GM23338 (cell line): Measurements from ENCODE around the gene PRELID3B. TPM values are rescaled to one million over a fixed set of nuclear protein-coding genes. Genes with fewer than 3 reads are reported as not detected.

Experiments
- ATAC-seq: fragments of 200-7000 bp; cut with Tn5 transposase; 3 replicates; pipeline ENCODE4 v1.9.1; 2020
- DNase-seq: peaks from one replicate; pipeline ENCODE4 v3.0.0-alpha.2; 2015; ENCODE audit warnings: low spot score
- H2AFZ ChIP-seq: fragments of 200-600 bp; sonication (generic); 2 replicates; pipeline ENCODE4 v1.8.0; 2016; ENCODE audit warnings: antibody characterized with exemption, mild to moderate bottlenecking, moderate library complexity
- H3F3A ChIP-seq: fragments of 200-600 bp; sonication (generic); replicated peaks from 2 replicates; pipeline ENCODE4 v1.8.0; 2017; ENCODE audit warnings: antibody characterized with exemption, mixed run types, low read depth
- H3K27ac ChIP-seq: fragments of 200-600 bp; sonication (generic); 2 replicates; pipeline ENCODE4 v1.6.1; 2016; ENCODE audit warnings: low read depth
- H3K27me3 ChIP-seq: fragments of 200-600 bp; sonication (generic); 2 replicates; pipeline ENCODE4 v1.8.0; 2016; ENCODE audit warnings: mild to moderate bottlenecking, mixed run types, moderate library complexity; ENCODE audit not compliant: insufficient read depth
- H3K36me3 ChIP-seq: fragments of 200-600 bp; sonication (generic); 2 replicates; pipeline ENCODE4 v1.8.0; 2016; ENCODE audit warnings: mild to moderate bottlenecking; ENCODE audit not compliant: insufficient read depth
- H3K4me1 ChIP-seq: fragments of 200-600 bp; sonication (generic); 2 replicates; pipeline ENCODE4 v1.8.0; 2016; ENCODE audit warnings: mild to moderate bottlenecking, moderate library complexity; ENCODE audit not compliant: insufficient read depth
- H3K4me2 ChIP-seq: fragments of 200-600 bp; sonication (generic); 2 replicates; pipeline ENCODE4 v1.7.1; 2017; ENCODE audit warnings: mixed run types
- H3K4me3 ChIP-seq: fragments of 200-600 bp; sonication (generic); 2 replicates; pipeline ENCODE4 v1.6.1; 2016; ENCODE audit warnings: mixed run types
- H3K79me2 ChIP-seq: fragments of 200-600 bp; sonication (generic); replicated peaks from 2 replicates; pipeline ENCODE4 v1.8.0; 2017; ENCODE audit warnings: mild to moderate bottlenecking; ENCODE audit not compliant: insufficient read depth
- H3K9me2 ChIP-seq: fragments of 200-600 bp; sonication (generic); 2 replicates; pipeline ENCODE4 v1.8.0; 2017; ENCODE audit not compliant: insufficient read depth
- H4K20me1 ChIP-seq: fragments of 200-600 bp; sonication (generic); replicated peaks from 2 replicates; pipeline ENCODE4 v1.8.0; 2017; ENCODE audit warnings: mild to moderate bottlenecking; ENCODE audit not compliant: insufficient read depth
- H3K27ac Mint-ChIP-seq: 2 replicates; pipeline ENCODE4 v1.8.0; 2020; ENCODE audit warnings: inconsistent platforms, mild to moderate bottlenecking, moderate library complexity, mixed read lengths
- H3K27me3 Mint-ChIP-seq: 3 replicates; pipeline ENCODE4 v1.8.0; 2022; ENCODE audit warnings: low read depth, mild to moderate bottlenecking, moderate library complexity, mixed read lengths, inconsistent platforms; ENCODE audit not compliant: insufficient read depth, poor library complexity
- H3K36me3 Mint-ChIP-seq: 3 replicates; pipeline ENCODE4 v1.8.0; 2021; ENCODE audit warnings: low read depth, mild to moderate bottlenecking, inconsistent platforms, moderate library complexity, mixed read lengths
- H3K4me1 Mint-ChIP-seq: 3 replicates; pipeline ENCODE4 v1.8.0; 2020; ENCODE audit warnings: mild to moderate bottlenecking, inconsistent platforms, mixed read lengths
- H3K4me3 Mint-ChIP-seq: 3 replicates; pipeline ENCODE4 v1.8.0; 2021; ENCODE audit warnings: moderate library complexity, mild to moderate bottlenecking, inconsistent platforms, mixed read lengths
- H3K9me3 Mint-ChIP-seq: 3 replicates; pipeline ENCODE4 v1.8.0; 2020; ENCODE audit warnings: moderate library complexity, mild to moderate bottlenecking, inconsistent platforms, mixed read lengths
- CREB1 ChIP-seq: fragments of 250-450 bp; sonication (Bioruptor Pico); IDR thresholded peaks from 2 replicates; pipeline ENCODE4 v1.5.0; 2020; ENCODE audit warnings: low read depth, mild to moderate bottlenecking, moderate library complexity
- CTCF ChIP-seq, 2 experiments: fragments of 200-600 bp in 1 of 2; sonication (generic) in 1 of 2; conservative IDR thresholded peaks; 2 replicates each; pipeline versions ENCODE4 v1.5.1 to v1.6.1; 2016 to 2017; ENCODE audit warnings: antibody characterized with exemption in 2 of 2, low read depth in 2 of 2, mild to moderate bottlenecking in 2 of 2, moderate library complexity in 1 of 2
- ETS1 ChIP-seq: IDR thresholded peaks from 2 replicates; pipeline ENCODE4 v1.6.1; 2016; ENCODE audit warnings: antibody characterized with exemption
- EZH2 ChIP-seq: fragments of 200-600 bp; sonication (generic); IDR thresholded peaks from one replicate; pipeline ENCODE4 v1.8.0; 2017; ENCODE audit warnings: antibody characterized with exemption, mild to moderate bottlenecking, low read depth; ENCODE audit not compliant: unreplicated experiment
- EZH2phosphoT487 ChIP-seq: fragments of 200-600 bp; sonication (generic); IDR thresholded peaks from one replicate; pipeline ENCODE4 v1.8.1; 2018; ENCODE audit warnings: antibody characterized with exemption; ENCODE audit not compliant: unreplicated experiment
- JUNB ChIP-seq: IDR thresholded peaks from one replicate; pipeline ENCODE4 v1.6.1; 2016; ENCODE audit warnings: antibody characterized with exemption; ENCODE audit not compliant: unreplicated experiment
- NANOG ChIP-seq: IDR thresholded peaks from 2 replicates; pipeline ENCODE4 v1.6.1; 2016; ENCODE audit warnings: antibody characterized with exemption, borderline replicate concordance
- POLR2AphosphoS5 ChIP-seq: IDR thresholded peaks from 2 replicates; pipeline ENCODE4 v1.6.1; 2016; ENCODE audit warnings: antibody characterized with exemption, low read depth
- STAT1 ChIP-seq: IDR thresholded peaks from one replicate; pipeline ENCODE4 v1.6.1; 2016; ENCODE audit warnings: antibody characterized with exemption; ENCODE audit not compliant: unreplicated experiment
- ZNF114 ChIP-seq: fragments of 250-450 bp; sonication (Bioruptor Pico); IDR thresholded peaks from 2 replicates; pipeline ENCODE4 v1.5.0; 2020; ENCODE audit warnings: mild to moderate bottlenecking, moderate library complexity
- ZNF331 ChIP-seq: fragments of 250-450 bp; sonication (Bioruptor Pico); IDR thresholded peaks from 2 replicates; pipeline ENCODE4 v1.5.0; 2020; ENCODE audit warnings: low read depth, mild to moderate bottlenecking, moderate library complexity
- polyA plus RNA-seq: library from polyadenylated mRNA; unstranded; fragments of >200 nt; fragmentation: Nextera tagmentation; extraction: Ambion mirVana; gene quantifications from 2 replicates; pipeline ENCODE4 v1.2.1, GENCODE V29; 2016
- total RNA-seq: library from RNA; depleted of rRNA; stranded (reverse); fragments of >200 nt; shearing (Covaris generic); gene quantifications from 2 replicates; pipeline ENCODE4 v1.2.3, GENCODE V29; 2014
- TF ChIP-seq, protein P1 (sequence below): IDR thresholded peaks from one replicate; pipeline ENCODE4 v1.6.1; 2018; ENCODE audit warnings: antibody characterized with exemption; ENCODE audit not compliant: unreplicated experiment
- TF ChIP-seq, protein P2 (sequence below): fragments of 250-450 bp; sonication (Bioruptor Pico); IDR thresholded peaks from 2 replicates; pipeline ENCODE4 v1.5.0; 2020; ENCODE audit warnings: mild to moderate bottlenecking, moderate library complexity

Gene PRELID3B
- total and polyA plus RNA-seq, 2 experiments from 2014 or later = 42.7 to 43.6 TPM

- Histone ChIP-seq H3K4me3 (no peak overlapping the region), H3K36me3 (no peaks in the 10 kb centered on the region), H3K4me2 (no peak overlapping the region), H3K27me3 (no peaks in the 10 kb centered on the region), H3K27ac (no peak overlapping the region), H3F3A (no peaks in the 10 kb centered on the region), H3K9me2 (no peaks in the 10 kb centered on the region), H2AFZ (no peak overlapping the region), H3K79me2 (no peaks in the 10 kb centered on the region), H4K20me1 (no peaks in the 10 kb centered on the region), H3K4me1 (peaks cover 5% of the 10 kb centered on the region; the same call in 1 of the 2 replicates)
- H3K27ac Mint-ChIP-seq = no peak overlapping the region
- H3K4me1 Mint-ChIP-seq = peaks cover 21% of the 10 kb centered on the region; the same call in 2 of the 3 replicates
- no peak for TF ChIP-seq EZH2
- no peak for TF ChIP-seq NANOG
- TF ChIP-seq STAT1 = no peak
- TF ChIP-seq CREB1 (CRISPR knock-in tag) = no peak
- TF ChIP-seq, protein P1, sequence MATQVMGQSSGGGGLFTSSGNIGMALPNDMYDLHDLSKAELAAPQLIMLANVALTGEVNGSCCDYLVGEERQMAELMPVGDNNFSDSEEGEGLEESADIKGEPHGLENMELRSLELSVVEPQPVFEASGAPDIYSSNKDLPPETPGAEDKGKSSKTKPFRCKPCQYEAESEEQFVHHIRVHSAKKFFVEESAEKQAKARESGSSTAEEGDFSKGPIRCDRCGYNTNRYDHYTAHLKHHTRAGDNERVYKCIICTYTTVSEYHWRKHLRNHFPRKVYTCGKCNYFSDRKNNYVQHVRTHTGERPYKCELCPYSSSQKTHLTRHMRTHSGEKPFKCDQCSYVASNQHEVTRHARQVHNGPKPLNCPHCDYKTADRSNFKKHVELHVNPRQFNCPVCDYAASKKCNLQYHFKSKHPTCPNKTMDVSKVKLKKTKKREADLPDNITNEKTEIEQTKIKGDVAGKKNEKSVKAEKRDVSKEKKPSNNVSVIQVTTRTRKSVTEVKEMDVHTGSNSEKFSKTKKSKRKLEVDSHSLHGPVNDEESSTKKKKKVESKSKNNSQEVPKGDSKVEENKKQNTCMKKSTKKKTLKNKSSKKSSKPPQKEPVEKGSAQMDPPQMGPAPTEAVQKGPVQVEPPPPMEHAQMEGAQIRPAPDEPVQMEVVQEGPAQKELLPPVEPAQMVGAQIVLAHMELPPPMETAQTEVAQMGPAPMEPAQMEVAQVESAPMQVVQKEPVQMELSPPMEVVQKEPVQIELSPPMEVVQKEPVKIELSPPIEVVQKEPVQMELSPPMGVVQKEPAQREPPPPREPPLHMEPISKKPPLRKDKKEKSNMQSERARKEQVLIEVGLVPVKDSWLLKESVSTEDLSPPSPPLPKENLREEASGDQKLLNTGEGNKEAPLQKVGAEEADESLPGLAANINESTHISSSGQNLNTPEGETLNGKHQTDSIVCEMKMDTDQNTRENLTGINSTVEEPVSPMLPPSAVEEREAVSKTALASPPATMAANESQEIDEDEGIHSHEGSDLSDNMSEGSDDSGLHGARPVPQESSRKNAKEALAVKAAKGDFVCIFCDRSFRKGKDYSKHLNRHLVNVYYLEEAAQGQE = no peak
- TF ChIP-seq POLR2AphosphoS5 = no peak
- TF ChIP-seq, protein P2, sequence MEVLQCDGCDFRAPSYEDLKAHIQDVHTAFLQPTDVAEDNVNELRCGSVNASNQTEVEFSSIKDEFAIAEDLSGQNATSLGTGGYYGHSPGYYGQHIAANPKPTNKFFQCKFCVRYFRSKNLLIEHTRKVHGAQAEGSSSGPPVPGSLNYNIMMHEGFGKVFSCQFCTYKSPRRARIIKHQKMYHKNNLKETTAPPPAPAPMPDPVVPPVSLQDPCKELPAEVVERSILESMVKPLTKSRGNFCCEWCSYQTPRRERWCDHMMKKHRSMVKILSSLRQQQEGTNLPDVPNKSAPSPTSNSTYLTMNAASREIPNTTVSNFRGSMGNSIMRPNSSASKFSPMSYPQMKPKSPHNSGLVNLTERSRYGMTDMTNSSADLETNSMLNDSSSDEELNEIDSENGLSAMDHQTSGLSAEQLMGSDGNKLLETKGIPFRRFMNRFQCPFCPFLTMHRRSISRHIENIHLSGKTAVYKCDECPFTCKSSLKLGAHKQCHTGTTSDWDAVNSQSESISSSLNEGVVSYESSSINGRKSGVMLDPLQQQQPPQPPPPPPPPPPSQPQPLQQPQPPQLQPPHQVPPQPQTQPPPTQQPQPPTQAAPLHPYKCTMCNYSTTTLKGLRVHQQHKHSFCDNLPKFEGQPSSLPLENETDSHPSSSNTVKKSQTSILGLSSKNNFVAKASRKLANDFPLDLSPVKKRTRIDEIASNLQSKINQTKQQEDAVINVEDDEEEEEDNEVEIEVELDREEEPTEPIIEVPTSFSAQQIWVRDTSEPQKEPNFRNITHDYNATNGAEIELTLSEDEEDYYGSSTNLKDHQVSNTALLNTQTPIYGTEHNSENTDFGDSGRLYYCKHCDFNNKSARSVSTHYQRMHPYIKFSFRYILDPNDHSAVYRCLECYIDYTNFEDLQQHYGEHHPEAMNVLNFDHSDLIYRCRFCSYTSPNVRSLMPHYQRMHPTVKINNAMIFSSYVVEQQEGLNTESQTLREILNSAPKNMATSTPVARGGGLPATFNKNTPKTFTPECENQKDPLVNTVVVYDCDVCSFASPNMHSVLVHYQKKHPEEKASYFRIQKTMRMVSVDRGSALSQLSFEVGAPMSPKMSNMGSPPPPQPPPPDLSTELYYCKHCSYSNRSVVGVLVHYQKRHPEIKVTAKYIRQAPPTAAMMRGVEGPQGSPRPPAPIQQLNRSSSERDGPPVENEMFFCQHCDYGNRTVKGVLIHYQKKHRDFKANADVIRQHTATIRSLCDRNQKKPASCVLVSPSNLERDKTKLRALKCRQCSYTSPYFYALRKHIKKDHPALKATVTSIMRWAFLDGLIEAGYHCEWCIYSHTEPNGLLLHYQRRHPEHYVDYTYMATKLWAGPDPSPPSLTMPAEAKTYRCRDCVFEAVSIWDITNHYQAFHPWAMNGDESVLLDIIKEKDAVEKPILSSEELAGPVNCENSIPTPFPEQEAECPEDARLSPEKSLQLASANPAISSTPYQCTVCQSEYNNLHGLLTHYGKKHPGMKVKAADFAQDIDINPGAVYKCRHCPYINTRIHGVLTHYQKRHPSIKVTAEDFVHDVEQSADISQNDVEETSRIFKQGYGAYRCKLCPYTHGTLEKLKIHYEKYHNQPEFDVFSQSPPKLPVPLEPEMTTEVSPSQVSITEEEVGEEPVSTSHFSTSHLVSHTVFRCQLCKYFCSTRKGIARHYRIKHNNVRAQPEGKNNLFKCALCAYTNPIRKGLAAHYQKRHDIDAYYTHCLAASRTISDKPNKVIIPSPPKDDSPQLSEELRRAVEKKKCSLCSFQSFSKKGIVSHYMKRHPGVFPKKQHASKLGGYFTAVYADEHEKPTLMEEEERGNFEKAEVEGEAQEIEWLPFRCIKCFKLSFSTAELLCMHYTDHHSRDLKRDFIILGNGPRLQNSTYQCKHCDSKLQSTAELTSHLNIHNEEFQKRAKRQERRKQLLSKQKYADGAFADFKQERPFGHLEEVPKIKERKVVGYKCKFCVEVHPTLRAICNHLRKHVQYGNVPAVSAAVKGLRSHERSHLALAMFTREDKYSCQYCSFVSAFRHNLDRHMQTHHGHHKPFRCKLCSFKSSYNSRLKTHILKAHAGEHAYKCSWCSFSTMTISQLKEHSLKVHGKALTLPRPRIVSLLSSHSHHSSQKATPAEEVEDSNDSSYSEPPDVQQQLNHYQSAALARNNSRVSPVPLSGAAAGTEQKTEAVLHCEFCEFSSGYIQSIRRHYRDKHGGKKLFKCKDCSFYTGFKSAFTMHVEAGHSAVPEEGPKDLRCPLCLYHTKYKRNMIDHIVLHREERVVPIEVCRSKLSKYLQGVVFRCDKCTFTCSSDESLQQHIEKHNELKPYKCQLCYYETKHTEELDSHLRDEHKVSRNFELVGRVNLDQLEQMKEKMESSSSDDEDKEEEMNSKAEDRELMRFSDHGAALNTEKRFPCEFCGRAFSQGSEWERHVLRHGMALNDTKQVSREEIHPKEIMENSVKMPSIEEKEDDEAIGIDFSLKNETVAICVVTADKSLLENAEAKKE = no peak
- TF ChIP-seq ETS1 = no peak
- TF ChIP-seq EZH2phosphoT487 = no peak
- TF ChIP-seq ZNF331 (CRISPR knock-in tag) = no peak
- no peak for TF ChIP-seq ZNF114 (CRISPR knock-in tag)
- TF ChIP-seq JUNB = no peak
- TF ChIP-seq CTCF (conservative IDR thresholded peaks at IDR 0.05; ENCODE audit: low read depth in 2 of 2) = no peak
- no peaks in the 10 kb centered on the region for H3K9me3 Mint-ChIP-seq
- H3K4me3 Mint-ChIP-seq = no peak overlapping the region
- H3K27me3 Mint-ChIP-seq = peaks cover 15% of the 10 kb centered on the region
- ATAC-seq = no peak
- no peaks in the 10 kb centered on the region for H3K36me3 Mint-ChIP-seq
- DNase-seq = no peak
Measured at GRCh38 chr20:59015411-59015810, 27.2 kb downstream of the PRELID3B start.
